ENCODE measurements around the gene MCC.

Gene MCC

DNA sequence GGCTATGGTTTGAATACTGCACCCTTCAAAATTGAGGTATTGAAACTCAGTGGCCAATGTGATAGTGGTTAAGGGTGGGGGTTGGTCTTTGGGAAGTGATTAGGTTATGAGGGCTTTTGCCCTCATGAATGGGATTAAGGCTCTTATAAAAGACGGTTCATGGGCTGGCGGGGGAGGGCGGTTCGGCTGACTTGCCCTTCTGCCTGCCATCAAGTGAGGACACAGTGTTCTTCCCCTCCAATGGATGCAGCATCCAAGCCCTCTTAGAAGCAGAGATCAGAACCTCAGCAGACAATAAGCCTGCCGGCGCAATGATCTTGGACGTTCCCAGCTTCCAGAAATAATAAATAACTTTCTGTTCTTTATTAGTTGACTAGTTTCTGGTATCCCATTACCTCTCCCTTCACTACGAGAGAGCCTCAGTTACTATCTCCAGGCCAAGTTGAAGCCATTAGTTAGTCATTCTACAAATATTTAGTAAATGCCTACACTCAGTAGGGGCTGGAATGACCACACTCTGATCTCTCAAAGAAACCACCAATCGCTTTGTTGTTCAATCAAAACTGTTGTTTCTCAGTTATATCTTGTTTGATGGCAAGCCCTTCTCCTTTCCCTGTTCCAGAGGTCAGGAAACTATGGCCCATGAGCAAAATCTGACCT is 272.7 kb downstream of the MCC start:
- TF ChIP-seq ZNF274 (IDR thresholded peaks at IDR 0.05; ENCODE audit: low read depth, low read length), result no peak
- H3K4me3 ChIP-seq (ENCODE audit: low read length), result no peak overlapping the region

DNA sequence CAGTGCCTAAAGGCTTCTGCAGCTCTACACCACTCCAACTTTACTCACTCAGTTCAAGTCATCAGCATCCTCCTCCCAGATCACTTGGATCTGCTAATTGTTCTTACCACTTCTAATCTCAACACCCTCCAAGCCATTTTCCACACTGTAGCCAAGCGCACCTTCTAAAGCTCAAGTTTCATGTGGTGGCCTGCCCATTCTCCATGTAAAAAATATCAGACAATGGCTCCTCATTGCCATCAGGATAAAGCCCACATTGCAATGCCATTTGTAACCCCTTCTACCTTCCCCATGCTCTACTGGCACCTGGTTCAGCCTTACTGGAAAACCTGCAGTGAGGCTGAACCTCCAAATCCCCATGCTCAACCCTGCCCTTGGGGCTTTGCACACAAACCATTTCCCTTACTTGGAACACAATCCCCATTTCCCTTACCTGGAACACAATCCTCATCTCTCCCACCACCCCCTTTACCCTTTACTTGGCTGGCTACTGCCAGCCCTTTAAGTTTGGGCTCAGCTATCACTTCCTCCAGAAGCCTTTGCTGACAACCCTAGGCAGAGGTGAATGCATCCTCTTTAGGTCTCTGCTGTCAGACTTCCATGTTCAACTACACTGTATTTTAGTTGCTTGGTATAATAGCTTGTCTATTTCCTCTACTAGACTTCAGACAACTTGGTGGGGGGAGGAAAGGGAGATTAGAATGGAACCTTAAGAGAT is 273.5 kb downstream of the MCC start:
- no peak overlapping the region for H3K4me3 ChIP-seq (ENCODE audit: low read length)
- no peak for TF ChIP-seq ZNF274 (IDR thresholded peaks at IDR 0.05; ENCODE audit: low read depth, low read length)

DNA sequence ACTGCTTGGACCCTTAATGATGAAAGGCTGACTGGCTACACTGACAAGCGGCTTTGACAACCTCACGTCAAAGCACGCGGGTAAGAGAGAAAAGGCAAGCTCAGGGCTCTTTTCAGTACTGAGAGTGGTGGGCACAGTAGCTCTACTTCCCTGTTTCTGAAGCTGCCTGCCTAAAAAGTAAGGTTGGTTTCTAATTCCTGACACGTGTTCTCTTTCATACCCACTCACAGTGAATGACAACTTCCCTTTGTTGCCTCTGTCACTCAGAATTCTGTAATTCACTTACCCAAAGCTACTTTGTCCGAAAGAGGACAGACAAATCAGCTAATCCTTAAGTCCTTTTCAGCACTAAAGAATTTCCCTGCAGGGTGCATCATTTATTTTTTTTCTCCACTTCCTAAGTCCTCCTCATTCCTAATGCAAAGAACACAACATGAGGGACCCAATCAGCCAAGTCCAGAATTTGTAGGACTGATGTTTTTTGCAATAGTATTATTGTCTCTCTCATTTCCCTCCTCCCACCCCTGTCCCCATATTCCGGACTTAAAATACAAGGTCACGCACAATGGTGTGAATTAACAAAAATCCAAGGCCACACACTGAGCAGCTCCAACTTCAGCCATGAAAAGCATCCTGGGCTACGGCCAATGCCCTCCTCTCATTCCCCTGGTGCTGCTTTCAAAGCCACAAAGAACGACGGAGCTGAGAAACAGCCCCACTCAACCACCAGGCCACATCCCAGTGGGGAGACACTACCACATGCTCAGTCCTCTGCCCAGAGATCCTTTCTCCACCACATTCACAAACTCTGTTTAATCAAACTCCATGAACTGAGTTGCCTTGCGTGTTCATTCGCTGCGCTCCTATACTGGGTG is 274.5 kb downstream of the MCC start:
- no peak for TF ChIP-seq ZNF274 (IDR thresholded peaks at IDR 0.05; ENCODE audit: low read depth, low read length)
- no peak overlapping the region for H3K4me3 ChIP-seq (ENCODE audit: low read length)

DNA sequence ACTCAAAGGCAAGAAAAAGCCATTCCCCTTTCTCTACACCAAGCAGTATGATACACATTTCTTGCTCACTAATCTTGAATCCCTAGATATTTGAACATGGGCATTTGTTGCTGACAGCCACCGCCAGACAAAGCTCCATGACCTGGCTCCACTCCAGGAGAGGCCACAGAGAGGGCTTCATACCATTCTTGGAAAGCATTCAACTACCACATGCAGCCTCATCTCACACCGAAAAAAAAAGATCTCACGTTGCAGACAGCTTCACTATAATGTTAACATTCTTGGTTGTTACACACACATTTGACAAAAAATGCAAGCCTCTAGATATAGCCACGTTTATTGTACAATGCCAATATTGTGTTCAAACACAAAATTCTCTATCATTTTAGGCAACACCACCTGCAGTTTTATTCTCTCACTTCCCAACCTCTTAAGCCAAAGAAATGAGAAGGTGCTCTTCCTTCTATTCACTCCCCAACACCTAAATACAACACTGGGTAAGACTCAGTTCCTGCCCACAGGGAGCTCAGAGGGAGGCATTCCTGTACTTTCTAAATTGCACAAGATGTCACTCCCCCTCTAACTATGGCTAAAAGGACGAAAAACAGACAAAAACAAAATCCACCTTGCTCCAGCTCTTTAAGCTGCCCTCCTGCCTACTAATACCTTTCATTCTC is 275.9 kb downstream of the MCC start:
- no peak for TF ChIP-seq ZNF274 (IDR thresholded peaks at IDR 0.05; ENCODE audit: low read depth, low read length)
- no peak overlapping the region for H3K4me3 ChIP-seq (ENCODE audit: low read length)

- no peak for TF ChIP-seq ZNF274 (IDR thresholded peaks at IDR 0.05; ENCODE audit: low read depth, low read length)
- H3K4me3 ChIP-seq (ENCODE audit: low read length), result no peak overlapping the region
These were observed 278.8 kb downstream of the MCC start for GRCh38 chr5:113209498-113209897.

DNA sequence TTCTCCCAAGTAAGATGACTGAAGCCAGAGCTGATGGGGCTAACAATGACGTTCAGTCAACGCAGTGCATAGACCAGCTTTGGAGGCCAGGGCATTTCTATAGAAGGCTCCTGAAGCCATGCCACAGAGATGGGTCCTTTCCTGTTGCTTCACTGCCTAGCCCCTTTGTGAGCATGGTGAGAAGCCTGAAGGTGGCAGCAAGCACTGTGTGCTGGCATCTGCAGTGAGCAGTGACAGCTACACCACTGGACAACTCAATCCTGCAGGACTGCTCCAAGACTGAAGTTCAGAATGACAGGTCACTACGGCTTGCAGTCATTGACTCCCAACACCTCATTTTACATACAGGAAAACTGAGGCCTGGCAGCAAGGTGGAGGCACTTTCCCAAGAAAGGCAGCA is 282.4 kb downstream of the MCC start:
- TF ChIP-seq ZNF274 (IDR thresholded peaks at IDR 0.05; ENCODE audit: low read depth, low read length), result no peak
- no peak overlapping the region for H3K4me3 ChIP-seq (ENCODE audit: low read length)

DNA sequence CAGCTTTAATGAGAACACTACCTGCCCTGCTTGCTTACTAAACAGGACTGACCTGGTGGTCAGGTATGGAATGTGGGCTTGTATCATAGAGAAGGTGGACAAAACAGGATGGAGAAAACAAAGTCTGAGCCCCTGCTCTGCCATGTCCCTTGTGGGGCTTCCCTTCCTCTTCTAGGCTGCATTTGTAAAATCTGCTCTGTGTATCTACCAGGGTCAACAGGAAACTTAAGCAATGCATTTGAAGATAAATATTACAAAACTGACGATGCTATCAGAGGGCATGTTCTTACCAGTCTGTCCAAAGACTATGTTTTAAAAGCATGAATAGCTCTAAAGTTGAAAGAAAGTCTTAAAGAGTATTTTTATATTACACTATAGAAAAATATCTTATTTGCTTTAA is 282.9 kb downstream of the MCC start:
- no peak overlapping the region for H3K4me3 ChIP-seq (ENCODE audit: low read length)
- TF ChIP-seq ZNF274 (IDR thresholded peaks at IDR 0.05; ENCODE audit: low read depth, low read length), result no peak

- TF ChIP-seq ZNF274 (IDR thresholded peaks at IDR 0.05; ENCODE audit: low read depth, low read length), result no peak
- no peak overlapping the region for H3K4me3 ChIP-seq (ENCODE audit: low read length)
These were observed 283.6 kb downstream of the MCC start for GRCh38 chr5:113204525-113205161.

- H3K4me3 ChIP-seq (ENCODE audit: low read length), result no peak overlapping the region
- no peak for TF ChIP-seq ZNF274 (IDR thresholded peaks at IDR 0.05; ENCODE audit: low read depth, low read length)
These were observed 284.3 kb downstream of the MCC start for GRCh38 chr5:113203916-113204315.

GRCh38 chr5:113202746-113203716 is 285.2 kb downstream of the MCC start:
- no peak overlapping the region for H3K4me3 ChIP-seq (ENCODE audit: low read length)
- TF ChIP-seq ZNF274 (IDR thresholded peaks at IDR 0.05; ENCODE audit: low read depth, low read length), result no peak

DNA sequence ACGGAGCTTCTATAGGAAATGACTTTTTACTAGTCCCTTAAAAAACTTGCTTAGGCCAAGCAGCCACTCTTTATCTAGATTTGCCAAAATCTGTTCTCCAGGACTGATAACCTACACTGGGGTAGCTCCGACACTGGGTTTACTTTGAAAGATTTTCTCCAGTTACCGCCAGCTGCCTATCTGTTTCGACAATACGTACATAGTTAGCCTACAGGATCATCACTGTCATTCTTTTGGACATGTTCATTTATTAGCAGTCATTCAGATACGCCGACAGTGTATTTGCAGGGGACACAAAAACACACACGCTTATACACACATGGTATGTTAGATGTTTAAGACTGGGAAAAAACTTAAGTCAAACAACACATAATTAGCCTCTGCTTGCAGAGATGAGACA is 286.0 kb downstream of the MCC start:
- TF ChIP-seq ZNF274 (IDR thresholded peaks at IDR 0.05; ENCODE audit: low read depth, low read length), result no peak
- H3K4me3 ChIP-seq (ENCODE audit: low read length), result no peak overlapping the region

DNA sequence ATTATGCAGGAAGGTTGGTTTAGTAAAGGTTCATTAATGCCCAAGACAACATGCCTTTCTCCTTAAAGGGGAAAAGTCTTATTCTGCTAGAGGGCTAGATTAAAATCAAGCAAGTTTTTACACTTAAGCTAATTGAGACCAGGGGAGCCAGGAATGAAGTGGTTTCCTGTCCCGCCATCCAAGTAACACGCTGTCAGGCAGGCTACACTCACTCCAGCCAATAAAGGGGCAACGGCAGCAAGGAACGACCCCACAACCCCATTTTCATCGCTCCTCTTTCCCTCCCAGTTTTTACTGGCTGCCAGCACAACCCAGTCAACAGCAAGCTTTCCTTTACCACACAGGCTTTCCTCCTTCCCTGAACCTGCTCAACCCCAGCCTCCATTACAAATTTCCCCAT is 286.5 kb downstream of the MCC start:
- no peak overlapping the region for H3K4me3 ChIP-seq (ENCODE audit: low read length)
- no peak for TF ChIP-seq ZNF274 (IDR thresholded peaks at IDR 0.05; ENCODE audit: low read depth, low read length)

Measured in GM08714 (cell line).